ENCODE measurements around the gene MTCL1. TPM values are rescaled to one million over a fixed set of nuclear protein-coding genes. Genes with fewer than 3 reads are reported as not detected.
A peak's percentile ranks its signal among the peaks of the same experiment; 100 is the strongest.

The MTCL1 gene
- total and polyA plus RNA-seq, 2 donors, result 11.0 to 15.9 TPM

DNA sequence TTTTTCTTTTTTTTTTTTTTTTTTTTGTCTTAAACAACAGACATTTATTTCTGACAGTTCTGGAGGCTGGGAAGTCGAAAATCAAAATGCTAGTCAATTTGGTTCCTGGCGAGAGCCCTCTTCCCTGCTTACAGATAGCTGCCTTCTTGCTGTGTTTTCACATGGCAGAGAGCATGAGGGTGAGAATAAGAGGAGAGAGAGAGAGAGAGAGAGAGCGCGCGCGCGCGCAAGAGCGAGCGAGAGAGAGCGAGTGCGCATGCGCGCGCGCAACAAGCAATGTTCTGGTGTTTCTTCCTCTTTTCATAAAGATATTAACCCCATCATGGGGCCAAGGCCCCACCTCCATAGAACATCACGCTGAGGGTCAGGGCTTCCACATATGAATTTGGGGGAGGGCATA lies 20.9 kb downstream of the MTCL1 start:
- 97% methylated on average over 17 of the region's 17 CpGs for WGBS
- DNase-seq (ENCODE audit: low read depth in 6 of 9, low spot score in 9 of 9), result no peak
- H3K4me3 ChIP-seq (ENCODE audit: low read length in 2 of 2), result no peak overlapping the region
- no peaks in the 10 kb centered on the region for H3K9me3 ChIP-seq (ENCODE audit: control insufficient read depth in 2 of 2, insufficient read depth in 1 of 2, low read length in 1 of 2)
- no peak overlapping the region for H3K27ac ChIP-seq (ENCODE audit: low read depth in 1 of 2, low read length in 1 of 2)
- H3K27me3 ChIP-seq (ENCODE audit: control insufficient read depth in 2 of 2, insufficient read depth in 1 of 2, low read length in 1 of 2), result no peaks in the 10 kb centered on the region
- H3K4me1 ChIP-seq (ENCODE audit: control insufficient read depth in 2 of 2, insufficient read depth in 2 of 2, low read length in 2 of 2), result peaks cover 0 to 6% of the 10 kb centered on the region in 2 donors
- H3K36me3 ChIP-seq (ENCODE audit: control insufficient read depth in 2 of 2, insufficient read depth in 2 of 2, low read length in 1 of 2), result no peaks in the 10 kb centered on the region

DNA sequence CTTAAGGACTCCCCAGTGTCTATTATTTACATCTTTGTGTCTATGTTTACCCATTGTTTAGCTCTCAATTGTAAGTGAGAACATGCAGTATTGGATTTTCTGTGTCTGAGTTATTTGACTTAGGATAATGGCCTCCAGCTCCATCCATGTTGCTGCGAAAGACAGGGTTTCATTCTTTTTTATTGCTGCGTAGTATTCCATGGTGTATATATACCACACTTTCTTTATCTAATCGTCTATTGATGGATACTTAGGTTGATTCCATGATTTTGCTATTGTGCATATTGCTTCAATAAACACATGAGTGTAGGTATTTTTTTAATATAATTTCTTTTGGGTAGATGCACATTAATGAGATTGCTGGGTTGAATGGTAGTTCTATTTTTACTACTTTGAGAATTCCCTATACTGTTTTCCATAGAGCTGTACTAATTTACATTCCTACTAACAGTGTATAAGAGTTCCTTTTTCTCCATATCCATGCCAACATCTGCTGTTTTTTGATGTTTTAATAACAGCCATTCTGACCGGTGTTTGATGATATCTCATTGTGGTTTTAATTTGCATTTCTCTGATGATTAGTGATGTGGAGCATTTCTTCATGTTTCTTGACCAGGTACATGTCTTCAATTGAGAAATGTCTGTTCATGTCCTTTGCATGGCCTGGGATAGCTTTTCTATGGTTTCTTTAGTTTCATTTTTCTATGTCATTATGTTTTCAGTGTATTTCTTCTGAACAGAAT lies 21.8 kb downstream of the MTCL1 start:
- Histone ChIP-seq H3K27me3 (ENCODE audit: control insufficient read depth in 2 of 2, insufficient read depth in 1 of 2, low read length in 1 of 2) (no peaks in the 10 kb centered on the region), H3K9me3 (ENCODE audit: control insufficient read depth in 2 of 2, insufficient read depth in 1 of 2, low read length in 1 of 2) (no peaks in the 10 kb centered on the region), H3K36me3 (ENCODE audit: control insufficient read depth in 2 of 2, insufficient read depth in 2 of 2, low read length in 1 of 2) (no peaks in the 10 kb centered on the region), H3K4me3 (ENCODE audit: low read length in 2 of 2) (no peak overlapping the region), H3K4me1 (ENCODE audit: control insufficient read depth in 2 of 2, insufficient read depth in 2 of 2, low read length in 2 of 2) (no peaks in the 10 kb centered on the region), H3K27ac (ENCODE audit: low read depth in 1 of 2, low read length in 1 of 2) (no peak overlapping the region)
- DNase-seq (ENCODE audit: low read depth in 6 of 9, low spot score in 9 of 9), result no peak
- WGBS, result 81% methylated on average over 4 of the region's 4 CpGs

DNA sequence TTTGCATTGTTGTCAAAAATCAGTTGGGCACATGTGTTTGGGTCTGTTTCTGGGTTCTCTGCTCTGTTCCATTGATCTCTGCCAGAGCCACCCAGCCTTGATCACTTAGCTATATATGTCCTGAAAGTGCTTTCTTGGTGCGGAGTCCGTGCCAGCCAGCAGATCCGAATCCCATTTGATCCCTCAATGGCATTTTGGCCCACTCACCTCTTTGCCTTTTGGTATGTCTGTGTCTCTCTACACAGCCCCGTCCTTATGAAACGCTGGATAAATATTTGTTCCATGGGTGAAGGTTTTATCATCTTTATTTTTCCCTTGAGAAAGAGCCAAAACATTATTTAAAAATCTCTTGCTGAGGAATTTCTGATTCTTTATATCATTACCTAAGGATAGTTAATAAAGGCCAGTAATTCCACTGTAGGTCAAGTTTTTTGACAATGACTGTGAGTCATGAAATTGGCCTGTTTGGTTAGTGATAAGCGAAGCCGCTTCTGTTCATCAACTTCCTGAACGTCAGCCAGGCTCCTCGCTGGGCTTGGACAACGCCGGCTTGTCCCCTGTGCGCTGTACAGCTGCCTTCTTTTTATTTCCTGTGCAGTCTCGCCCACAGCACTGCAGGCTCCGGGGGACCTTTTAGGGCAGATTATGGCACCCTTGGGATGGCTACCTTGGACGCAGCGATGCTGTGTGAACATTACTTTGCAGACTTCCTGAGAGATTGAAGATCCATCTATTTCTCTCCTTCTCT lies 24.9 kb downstream of the MTCL1 start:
- Histone ChIP-seq H3K4me3 (ENCODE audit: low read length in 2 of 2) (no peak overlapping the region), H3K27me3 (ENCODE audit: control insufficient read depth in 2 of 2, insufficient read depth in 1 of 2, low read length in 1 of 2) (no peaks in the 10 kb centered on the region), H3K9me3 (ENCODE audit: control insufficient read depth in 2 of 2, insufficient read depth in 1 of 2, low read length in 1 of 2) (no peaks in the 10 kb centered on the region), H3K27ac (ENCODE audit: low read depth in 1 of 2, low read length in 1 of 2) (no peak overlapping the region), H3K4me1 (ENCODE audit: control insufficient read depth in 2 of 2, insufficient read depth in 2 of 2, low read length in 2 of 2) (no peaks in the 10 kb centered on the region), H3K36me3 (ENCODE audit: control insufficient read depth in 2 of 2, insufficient read depth in 2 of 2, low read length in 1 of 2) (no peaks in the 10 kb centered on the region)
- DNase-seq (ENCODE audit: low read depth in 6 of 9, low spot score in 9 of 9), result no peak
- WGBS, result 53% methylated on average over 16 of the region's 16 CpGs

DNA sequence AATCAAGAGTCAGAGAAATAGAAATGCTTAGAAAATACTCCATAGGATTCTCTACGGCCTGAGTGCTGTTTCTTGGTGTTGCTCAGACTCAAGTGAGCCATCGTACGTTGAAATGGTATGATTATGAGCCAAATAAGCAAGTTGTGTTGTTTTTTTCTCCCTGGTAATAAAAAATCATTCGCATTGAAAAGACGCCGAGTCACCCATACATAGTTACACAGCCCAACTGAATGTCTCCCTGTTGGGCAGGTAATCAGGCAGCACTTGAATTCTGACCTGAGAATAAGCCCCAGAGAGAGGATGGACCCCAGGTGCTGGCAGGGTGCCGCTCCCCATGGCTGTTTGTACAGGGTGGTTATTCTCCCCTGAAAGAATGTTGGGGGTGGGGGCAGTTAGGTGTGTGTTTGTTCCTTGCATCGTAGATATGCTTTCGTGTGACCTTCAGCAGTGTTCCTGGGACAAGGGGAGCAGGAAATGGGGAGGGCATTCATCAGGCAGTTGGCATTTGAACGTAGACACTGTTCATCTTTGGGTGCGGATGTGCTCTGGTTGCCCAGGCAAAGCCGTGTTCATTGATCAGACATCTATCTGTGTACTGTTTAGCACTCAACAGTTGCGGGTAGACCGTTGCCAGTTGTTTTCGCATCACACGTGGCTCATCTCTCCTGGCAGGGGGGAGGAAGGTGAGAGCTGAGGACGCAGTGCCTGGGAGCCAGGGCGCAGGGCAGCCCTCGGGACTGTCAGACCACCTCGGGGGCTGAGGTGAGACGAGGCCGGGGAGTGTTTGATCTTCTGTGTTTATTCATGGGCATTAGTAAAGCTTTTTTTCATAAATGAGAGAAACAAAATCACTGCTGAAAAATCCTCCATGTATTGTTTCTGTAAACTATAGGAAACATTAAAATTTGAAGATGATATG lies 27.3 kb downstream of the MTCL1 start:
- H3K27ac ChIP-seq (ENCODE audit: low read depth in 1 of 2, low read length in 1 of 2), result no peak overlapping the region
- no peak overlapping the region for H3K4me3 ChIP-seq (ENCODE audit: low read length in 2 of 2)
- DNase-seq (ENCODE audit: low read depth in 6 of 9, low spot score in 9 of 9), result no peak
- no peaks in the 10 kb centered on the region for H3K4me1 ChIP-seq (ENCODE audit: control insufficient read depth in 2 of 2, insufficient read depth in 2 of 2, low read length in 2 of 2)
- H3K27me3 ChIP-seq (ENCODE audit: control insufficient read depth in 2 of 2, insufficient read depth in 1 of 2, low read length in 1 of 2), result no peaks in the 10 kb centered on the region
- 97% methylated on average over 22 of the region's 22 CpGs for WGBS
- no peaks in the 10 kb centered on the region for H3K36me3 ChIP-seq (ENCODE audit: control insufficient read depth in 2 of 2, insufficient read depth in 2 of 2, low read length in 1 of 2)
- H3K9me3 ChIP-seq (ENCODE audit: control insufficient read depth in 2 of 2, insufficient read depth in 1 of 2, low read length in 1 of 2), result no peaks in the 10 kb centered on the region

DNA sequence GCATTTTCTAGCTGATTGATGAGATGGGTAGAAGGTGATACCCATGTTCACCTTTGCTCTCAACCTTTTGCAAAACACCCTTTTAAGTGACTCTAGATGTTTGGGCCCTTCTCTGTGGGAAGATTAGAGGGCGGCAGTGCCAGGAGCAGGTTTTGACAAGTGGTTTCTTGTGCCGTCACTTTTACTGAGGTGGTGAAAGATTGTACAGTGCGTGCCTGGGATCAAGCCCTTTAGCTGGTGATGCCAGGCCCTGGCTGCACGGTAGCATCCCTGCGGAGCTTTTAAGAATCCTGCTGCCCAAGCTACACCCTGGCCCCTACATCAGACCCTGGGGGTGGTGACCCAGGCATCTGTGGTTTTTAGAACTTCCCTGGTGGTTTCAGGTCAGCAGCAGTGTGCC lies 29.1 kb downstream of the MTCL1 start:
- Histone ChIP-seq H3K27me3 (ENCODE audit: control insufficient read depth in 2 of 2, insufficient read depth in 1 of 2, low read length in 1 of 2) (no peaks in the 10 kb centered on the region), H3K9me3 (ENCODE audit: control insufficient read depth in 2 of 2, insufficient read depth in 1 of 2, low read length in 1 of 2) (no peaks in the 10 kb centered on the region), H3K4me3 (ENCODE audit: low read length in 2 of 2) (no peak overlapping the region), H3K36me3 (ENCODE audit: control insufficient read depth in 2 of 2, insufficient read depth in 2 of 2, low read length in 1 of 2) (no peaks in the 10 kb centered on the region), H3K4me1 (ENCODE audit: control insufficient read depth in 2 of 2, insufficient read depth in 2 of 2, low read length in 2 of 2) (no peaks in the 10 kb centered on the region), H3K27ac (ENCODE audit: low read depth in 1 of 2, low read length in 1 of 2) (no peak overlapping the region)
- WGBS, result 96% methylated on average over 5 of the region's 5 CpGs
- DNase-seq (ENCODE audit: low read depth in 6 of 9, low spot score in 9 of 9), result no peak

DNA sequence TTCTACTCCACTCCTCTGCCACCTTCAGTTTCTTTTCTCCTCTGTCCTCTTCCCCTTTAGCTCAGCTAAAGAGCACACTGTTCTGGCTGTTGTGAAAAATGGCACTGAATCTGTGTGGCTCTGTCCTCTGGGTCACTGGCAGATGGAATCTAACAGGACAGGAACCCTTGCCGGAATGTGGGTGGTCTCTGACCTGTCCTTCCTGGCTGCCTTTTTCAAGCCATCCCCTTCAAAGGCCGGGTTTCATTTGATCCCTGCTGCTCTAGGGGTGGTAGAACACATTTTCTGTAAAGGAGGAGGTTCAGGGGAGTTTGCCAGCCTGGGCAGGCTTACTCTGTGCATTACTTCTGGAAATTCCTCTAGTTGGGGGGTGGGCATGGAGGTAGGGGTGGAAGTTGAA lies 29.9 kb downstream of the MTCL1 start:
- no peaks in the 10 kb centered on the region for H3K36me3 ChIP-seq (ENCODE audit: control insufficient read depth in 2 of 2, insufficient read depth in 2 of 2, low read length in 1 of 2)
- no peak overlapping the region for H3K4me3 ChIP-seq (ENCODE audit: low read length in 2 of 2)
- H3K9me3 ChIP-seq (ENCODE audit: control insufficient read depth in 2 of 2, insufficient read depth in 1 of 2, low read length in 1 of 2), result no peaks in the 10 kb centered on the region
- H3K4me1 ChIP-seq (ENCODE audit: control insufficient read depth in 2 of 2, insufficient read depth in 2 of 2, low read length in 2 of 2), result no peaks in the 10 kb centered on the region
- no peaks in the 10 kb centered on the region for H3K27me3 ChIP-seq (ENCODE audit: control insufficient read depth in 2 of 2, insufficient read depth in 1 of 2, low read length in 1 of 2)
- WGBS, result 87% methylated on average over 2 of the region's 2 CpGs
- peak overlapping the region in 1 of 2 donors; percentile 1 for H3K27ac ChIP-seq (ENCODE audit: low read depth in 1 of 2, low read length in 1 of 2)
- DNase-seq (ENCODE audit: low read depth in 6 of 9, low spot score in 9 of 9), result no peak

DNA sequence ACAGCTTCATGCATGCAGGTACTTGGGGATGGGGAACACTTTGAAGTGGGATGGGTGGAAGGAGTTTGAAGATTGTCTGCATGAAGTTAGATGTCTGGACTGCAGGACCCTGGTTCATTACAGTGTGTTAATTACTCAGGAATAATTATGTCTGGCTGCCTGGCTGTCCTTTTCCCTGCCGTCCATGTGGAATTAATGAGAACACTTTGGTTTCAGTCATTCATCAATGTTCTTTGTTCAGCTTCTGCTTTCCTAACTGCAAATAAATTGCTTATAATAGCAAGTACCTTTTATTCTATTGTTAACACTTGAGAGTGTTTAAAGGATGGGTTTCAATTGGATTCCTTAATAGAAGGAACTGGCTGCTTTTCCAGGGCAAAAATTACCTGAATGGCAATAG lies 35.8 kb downstream of the MTCL1 start:
- DNase-seq (ENCODE audit: low read depth in 6 of 9, low spot score in 9 of 9), result no peak

DNA sequence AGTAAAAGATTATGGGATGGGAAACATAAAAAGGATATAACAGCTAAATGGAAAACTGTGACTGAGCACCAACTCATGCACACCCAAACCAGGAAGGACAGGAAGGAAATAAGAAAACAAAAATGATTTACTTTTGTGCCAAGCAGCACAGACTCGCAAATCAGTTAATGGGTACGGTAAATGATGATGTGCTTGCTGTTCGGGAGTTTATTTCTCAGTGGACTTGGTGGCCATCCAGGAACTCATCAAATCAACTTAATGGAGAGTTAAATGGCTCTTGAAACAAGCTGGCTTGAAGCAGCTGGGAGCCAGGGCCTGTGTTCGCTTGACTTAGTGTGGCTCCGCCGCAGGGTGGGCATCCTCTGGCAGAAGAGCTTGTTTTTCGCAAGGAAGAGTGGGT lies 36.2 kb downstream of the MTCL1 start:
- no peaks in the 10 kb centered on the region for H3K36me3 ChIP-seq (ENCODE audit: control insufficient read depth in 2 of 2, insufficient read depth in 2 of 2, low read length in 1 of 2)
- H3K9me3 ChIP-seq (ENCODE audit: control insufficient read depth in 2 of 2, insufficient read depth in 1 of 2, low read length in 1 of 2), result peaks cover 0 to 8% of the 10 kb centered on the region in 2 donors
- 98% methylated on average over 7 of the region's 7 CpGs for WGBS
- H3K4me1 ChIP-seq (ENCODE audit: control insufficient read depth in 2 of 2, insufficient read depth in 2 of 2, low read length in 2 of 2), result peaks cover 24 to 30% of the 10 kb centered on the region in 2 donors
- no peak overlapping the region for H3K4me3 ChIP-seq (ENCODE audit: low read length in 2 of 2)
- H3K27me3 ChIP-seq (ENCODE audit: control insufficient read depth in 2 of 2, insufficient read depth in 1 of 2, low read length in 1 of 2), result no peaks in the 10 kb centered on the region
- no peak for DNase-seq (ENCODE audit: low read depth in 6 of 9, low spot score in 9 of 9)
- H3K27ac ChIP-seq (ENCODE audit: low read depth in 1 of 2, low read length in 1 of 2), result no peak overlapping the region

More for the DNA sequence above, 35.8 kb downstream of the MTCL1 start:
- WGBS, result 97% methylated on average over 1 of the region's 1 CpG
- Histone ChIP-seq H3K4me3 (ENCODE audit: low read length in 2 of 2) (no peak overlapping the region), H3K27me3 (ENCODE audit: control insufficient read depth in 2 of 2, insufficient read depth in 1 of 2, low read length in 1 of 2) (no peaks in the 10 kb centered on the region), H3K36me3 (ENCODE audit: control insufficient read depth in 2 of 2, insufficient read depth in 2 of 2, low read length in 1 of 2) (no peaks in the 10 kb centered on the region), H3K9me3 (ENCODE audit: control insufficient read depth in 2 of 2, insufficient read depth in 1 of 2, low read length in 1 of 2) (peaks cover 0 to 8% of the 10 kb centered on the region in 2 donors), H3K4me1 (ENCODE audit: control insufficient read depth in 2 of 2, insufficient read depth in 2 of 2, low read length in 2 of 2) (peaks cover 20 to 25% of the 10 kb centered on the region in 2 donors), H3K27ac (ENCODE audit: low read depth in 1 of 2, low read length in 1 of 2) (no peak overlapping the region)

Measured in thymus (tissue), 11 donors.